ENCODE measurements around the gene GUF1. TPM values are rescaled to one million over a fixed set of nuclear protein-coding genes. Genes with fewer than 3 reads are reported as not detected.

Gene GUF1
- total RNA-seq, 1 donor from 2014 or later: 26.5 TPM

DNA sequence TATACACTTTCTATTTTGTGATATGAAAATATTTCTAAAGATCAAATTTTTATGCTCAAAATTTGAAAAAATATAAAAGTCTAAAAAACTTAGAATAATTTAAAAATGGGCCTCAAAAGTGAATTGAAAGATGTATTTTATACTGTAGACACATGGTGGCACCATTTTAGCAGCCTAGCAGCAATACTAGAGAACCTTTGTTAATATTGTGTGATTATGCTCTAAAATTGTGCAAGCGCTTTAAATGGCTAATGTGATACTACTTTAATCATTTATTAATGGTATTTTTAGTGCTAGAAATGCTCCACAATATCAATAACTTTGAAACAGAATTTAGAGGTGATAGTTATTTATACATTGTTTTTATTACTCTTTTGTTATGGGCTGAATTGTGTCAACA is 3.7 kb upstream of the GUF1 start:
- H3K36me3 Mint-ChIP-seq: no peaks in the 10 kb centered on the region
- TF ChIP-seq CTCF (IDR thresholded peaks at IDR 0.05; ENCODE audit: unreplicated experiment): peak; percentile 14
- peaks cover 12% of the 10 kb centered on the region for H3K4me1 Mint-ChIP-seq
- H3K27ac Mint-ChIP-seq: no peak overlapping the region
- peaks cover 31% of the 10 kb centered on the region for H3K27me3 Mint-ChIP-seq (ENCODE audit: low read depth)
- no peak overlapping the region for H3K4me3 Mint-ChIP-seq
- H3K9me3 Mint-ChIP-seq: no peaks in the 10 kb centered on the region
- DNase-seq (ENCODE audit: low spot score in 2 of 2, unreplicated experiment in 2 of 2): no peak

DNA sequence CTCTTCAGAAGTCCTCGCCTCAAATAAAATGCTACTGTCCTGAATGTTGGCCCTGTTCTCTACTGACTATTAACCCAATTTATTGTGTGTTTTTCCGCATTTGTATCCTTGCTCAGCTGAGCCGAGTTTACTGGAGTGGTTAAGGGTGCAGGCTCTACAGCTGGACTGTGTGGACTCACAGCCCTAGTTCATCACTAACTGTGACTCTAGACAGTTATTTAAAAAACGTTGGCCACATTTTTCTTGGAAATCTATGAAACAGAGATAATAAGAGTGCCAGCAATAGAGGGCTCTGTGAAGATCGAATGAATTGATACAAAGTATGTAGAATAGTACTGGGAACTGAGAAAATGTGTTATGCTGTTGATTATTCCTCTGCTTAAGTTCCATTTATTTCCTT is 2.9 kb upstream of the GUF1 start:
- H3K36me3 Mint-ChIP-seq: no peaks in the 10 kb centered on the region
- DNase-seq (ENCODE audit: low spot score in 2 of 2, unreplicated experiment in 2 of 2): no peak
- peaks cover 16% of the 10 kb centered on the region for H3K4me1 Mint-ChIP-seq
- no peak overlapping the region for H3K27ac Mint-ChIP-seq
- H3K4me3 Mint-ChIP-seq: no peak overlapping the region
- no peaks in the 10 kb centered on the region for H3K9me3 Mint-ChIP-seq
- no peak for TF ChIP-seq CTCF (IDR thresholded peaks at IDR 0.05; ENCODE audit: unreplicated experiment)
- peaks cover 26% of the 10 kb centered on the region for H3K27me3 Mint-ChIP-seq (ENCODE audit: low read depth)

DNA sequence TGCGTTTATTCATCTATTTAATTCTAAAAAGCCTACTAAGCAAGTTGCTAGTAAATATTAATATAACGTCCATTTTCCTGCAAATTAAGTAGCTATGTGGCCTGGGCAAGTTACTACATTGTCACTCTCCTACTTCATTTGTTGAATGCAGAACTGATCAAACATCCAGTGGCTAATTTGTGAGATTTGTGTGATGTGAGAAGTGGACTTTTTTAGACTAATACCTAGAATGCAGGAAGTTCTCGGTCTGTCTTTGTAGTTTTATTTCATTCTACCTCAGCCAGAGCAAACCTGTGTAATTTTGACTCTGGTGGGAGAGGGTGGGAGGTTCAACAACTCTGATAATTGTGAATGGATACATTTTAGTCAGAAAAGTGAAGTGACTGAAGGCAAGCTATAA is 840 bp downstream of the GUF1 start:
- TF ChIP-seq CTCF (IDR thresholded peaks at IDR 0.05; ENCODE audit: unreplicated experiment): no peak
- DNase-seq (ENCODE audit: low spot score in 2 of 2, unreplicated experiment in 2 of 2): no peak
- Mint-ChIP-seq H3K9me3 (no peaks in the 10 kb centered on the region), H3K4me3 (peak overlapping the region; percentile 91), H3K27me3 (ENCODE audit: low read depth) (peaks cover 2% of the 10 kb centered on the region), H3K4me1 (peaks cover 24% of the 10 kb centered on the region), H3K36me3 (peaks cover 3% of the 10 kb centered on the region), H3K27ac (peak overlapping the region; percentile 94)

DNA sequence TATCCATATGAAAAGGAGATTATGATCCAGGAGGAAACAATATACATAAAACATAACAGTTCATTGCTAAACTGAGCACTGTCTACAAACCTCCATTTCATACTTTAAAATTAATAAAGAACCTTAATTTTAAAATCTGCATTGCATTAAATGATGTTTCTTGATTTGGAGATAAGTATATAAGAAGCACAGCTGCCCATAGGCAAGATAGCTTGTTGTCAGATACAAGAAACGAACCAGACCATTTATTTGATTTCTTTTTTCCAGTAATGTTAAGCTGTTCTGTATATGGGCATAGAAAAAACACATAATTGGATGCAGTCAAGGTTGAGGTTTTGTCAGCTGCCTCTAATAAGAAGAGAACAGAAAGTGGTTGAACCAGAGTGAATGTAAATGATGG is 6.4 kb downstream of the GUF1 start:
- peaks cover 27% of the 10 kb centered on the region for H3K36me3 Mint-ChIP-seq

GRCh38 chr4:44700427-44700826 is 22.2 kb downstream of the GUF1 start:
- no peak overlapping the region for H3K4me3 Mint-ChIP-seq
- peaks cover 21% of the 10 kb centered on the region for H3K36me3 Mint-ChIP-seq
- DNase-seq (ENCODE audit: low spot score in 2 of 2, unreplicated experiment in 2 of 2): no peak
- H3K27me3 Mint-ChIP-seq (ENCODE audit: low read depth): no peaks in the 10 kb centered on the region
- H3K9me3 Mint-ChIP-seq: no peaks in the 10 kb centered on the region
- no peak overlapping the region for H3K27ac Mint-ChIP-seq
- no peaks in the 10 kb centered on the region for H3K4me1 Mint-ChIP-seq
- TF ChIP-seq CTCF (IDR thresholded peaks at IDR 0.05; ENCODE audit: unreplicated experiment): no peak

More for the DNA sequence above, 6.4 kb downstream of the GUF1 start:
- H3K27ac Mint-ChIP-seq: no peak overlapping the region
- no peak for TF ChIP-seq CTCF (IDR thresholded peaks at IDR 0.05; ENCODE audit: unreplicated experiment)
- no peaks in the 10 kb centered on the region for H3K9me3 Mint-ChIP-seq
- DNase-seq (ENCODE audit: low spot score in 2 of 2, unreplicated experiment in 2 of 2): no peak
- H3K27me3 Mint-ChIP-seq (ENCODE audit: low read depth): no peaks in the 10 kb centered on the region
- peaks cover 10% of the 10 kb centered on the region for H3K4me1 Mint-ChIP-seq
- H3K4me3 Mint-ChIP-seq: no peak overlapping the region

DNA sequence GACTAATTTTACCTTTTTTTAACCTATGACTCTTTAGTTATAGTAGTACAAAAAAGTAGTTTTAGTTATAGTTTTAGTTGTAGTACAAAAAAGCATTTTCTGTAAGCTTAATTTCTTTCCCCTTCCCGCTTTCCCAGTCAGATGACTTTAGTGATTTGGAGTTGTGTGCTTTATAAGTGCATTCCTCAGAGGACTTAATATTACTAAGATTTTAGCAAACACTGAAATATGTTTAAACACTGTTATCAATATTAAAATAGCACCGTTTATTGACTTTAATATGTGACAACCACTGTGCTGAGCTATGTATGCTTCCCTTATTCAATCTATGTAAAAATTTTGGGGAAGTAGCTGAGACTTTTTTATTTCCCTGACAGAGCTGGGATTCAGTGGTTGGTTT is 22.8 kb downstream of the GUF1 start:
- H3K27ac Mint-ChIP-seq: no peak overlapping the region
- no peaks in the 10 kb centered on the region for H3K27me3 Mint-ChIP-seq (ENCODE audit: low read depth)
- H3K9me3 Mint-ChIP-seq: no peaks in the 10 kb centered on the region
- no peak for DNase-seq (ENCODE audit: low spot score in 2 of 2, unreplicated experiment in 2 of 2)
- H3K36me3 Mint-ChIP-seq: peaks cover 21% of the 10 kb centered on the region
- no peak for TF ChIP-seq CTCF (IDR thresholded peaks at IDR 0.05; ENCODE audit: unreplicated experiment)
- H3K4me3 Mint-ChIP-seq: no peak overlapping the region
- H3K4me1 Mint-ChIP-seq: no peaks in the 10 kb centered on the region
